Tibial artery (tissue), 4 donors: ENCODE measurements around the gene RUNX1.

ENCODE experiments used
- DNase-seq, 2 donors: peaks; one replicate each; pipeline ENCODE4 v3.0.0-alpha.2; 2019
- H3K27ac ChIP-seq, 2 donors: fragments of 200-600 bp; sonication (generic) in 1 of 2; 1 replicate in 1 of 2; 2 replicates in 1 of 2; pipeline ENCODE4 v1.5.1; 2018 to 2019; ENCODE audit warnings: mild to moderate bottlenecking in 1 of 2
- H3K27me3 ChIP-seq, 2 donors: fragments of 200-600 bp; sonication (generic) in 1 of 2; one replicate each; pipeline versions ENCODE4 v1.5.1 to v1.6.0; 2016 to 2019
- H3K36me3 ChIP-seq, 3 donors: fragments of 200-600 bp; sonication (generic) in 2 of 3; one replicate each; pipeline ENCODE4 v1.5.1; 2016 to 2019; ENCODE audit warnings: mild to moderate bottlenecking in 2 of 3
- H3K4me1 ChIP-seq, 4 donors: fragments of 200-600 bp; sonication (generic) in 2 of 4; 1 replicate in 3 of 4; 2 replicates in 1 of 4; pipeline ENCODE4 v1.5.1; 2016 to 2019
- H3K4me3 ChIP-seq, 2 donors: fragments of 200-600 bp; sonication (generic) in 1 of 2; 1 replicate in 1 of 2; 2 replicates in 1 of 2; pipeline ENCODE4 v1.5.1; 2018 to 2019; ENCODE audit warnings: mild to moderate bottlenecking in 2 of 2
- H3K9me3 ChIP-seq, 3 donors: fragments of 200-600 bp; sonication (generic) in 1 of 3; one replicate each; pipeline ENCODE4 v1.5.1; 2016 to 2019
- CTCF ChIP-seq, 2 experiments: fragments of 200-600 bp in 1 of 2; fragments of 450-650 bp in 1 of 2; IDR thresholded peaks; one replicate each; pipeline ENCODE4 v1.5.1; 2017 to 2019; ENCODE audit warnings: antibody characterized with exemption in 2 of 2, mild to moderate bottlenecking in 1 of 2, moderate library complexity in 1 of 2
- intact Hi-C: fragments of 100-400 bp; cut with DNase I; formaldehyde crosslinking; loops from one replicate; pipeline ENCODE4 v1.15.0; 2023; ENCODE audit warnings: low total_unique reads

RUNX1 gene

DNA sequence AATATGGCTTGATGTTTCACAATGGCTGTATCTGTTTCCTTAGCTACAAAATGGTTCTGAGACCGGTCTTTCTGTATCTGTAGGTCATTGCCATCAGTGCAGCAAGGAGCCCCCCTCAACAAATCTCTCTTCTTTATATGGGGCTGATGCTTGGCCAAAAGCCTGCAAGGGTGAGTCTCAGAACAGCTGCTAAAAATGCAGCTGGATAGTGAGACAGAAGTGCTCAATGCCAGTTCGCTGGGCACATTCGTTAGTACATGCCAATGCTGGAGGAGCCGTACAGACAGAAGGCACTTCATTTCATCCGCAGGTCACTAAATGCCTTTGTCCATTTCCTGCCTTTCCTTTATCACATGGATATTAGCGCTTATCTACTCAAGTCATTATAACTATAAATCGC, 67.3 kb downstream of the RUNX1 start:
- no peaks in the 10 kb centered on the region for H3K9me3 ChIP-seq
- H3K4me1 ChIP-seq: no peaks in the 10 kb centered on the region
- no peak overlapping the region for H3K27ac ChIP-seq
- no peak for TF ChIP-seq CTCF (IDR thresholded peaks at IDR 0.05)
- H3K4me3 ChIP-seq: no peak overlapping the region
- no peaks in the 10 kb centered on the region for H3K36me3 ChIP-seq
- no peak for DNase-seq
- intact Hi-C loops: no loop called here
- H3K27me3 ChIP-seq: peaks cover 0 to 3% of the 10 kb centered on the region in 2 donors

DNA sequence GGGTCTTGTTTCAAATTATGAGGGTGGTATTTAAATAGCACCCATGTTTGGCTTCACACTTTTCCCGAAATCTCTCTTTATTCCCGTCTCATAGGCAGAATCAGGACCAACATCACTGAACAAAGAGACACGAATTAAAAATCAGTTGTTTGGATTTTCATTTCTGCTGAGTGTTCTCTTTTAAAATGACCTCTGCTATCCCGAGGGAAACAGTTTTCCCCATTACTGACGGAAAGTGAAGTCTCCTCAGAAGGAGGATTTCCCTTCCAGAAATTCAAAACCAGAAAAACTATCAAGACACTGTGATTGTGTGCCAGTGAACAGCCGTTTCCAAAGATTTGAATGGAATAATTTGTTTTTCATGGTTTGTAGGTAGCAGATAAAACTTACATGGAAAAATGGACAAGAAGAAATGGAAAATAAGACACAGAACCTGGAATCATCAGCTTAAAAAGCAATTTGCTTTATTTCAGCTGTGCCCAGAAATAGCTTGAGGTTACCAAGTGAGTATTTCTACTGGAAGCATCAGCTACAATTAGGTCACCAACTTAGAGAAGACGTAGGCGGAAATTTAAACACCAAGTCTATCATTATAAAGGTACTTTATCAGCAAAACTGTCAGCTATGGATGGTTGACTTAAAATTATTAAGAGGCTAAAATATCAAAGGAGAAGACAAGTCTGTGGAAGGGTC, 68.5 kb downstream of the RUNX1 start:
- intact Hi-C loops: no loop called here
- Histone ChIP-seq H3K4me3 (no peak overlapping the region), H3K9me3 (no peaks in the 10 kb centered on the region), H3K27me3 (no peaks in the 10 kb centered on the region), H3K4me1 (no peaks in the 10 kb centered on the region), H3K27ac (no peak overlapping the region), H3K36me3 (no peaks in the 10 kb centered on the region)
- no peak for TF ChIP-seq CTCF (IDR thresholded peaks at IDR 0.05)
- DNase-seq: no peak

GRCh38 chr21:34979383-34979782, 69.7 kb downstream of the RUNX1 start:
- Histone ChIP-seq H3K9me3 (no peaks in the 10 kb centered on the region), H3K4me3 (no peak overlapping the region), H3K4me1 (no peaks in the 10 kb centered on the region), H3K36me3 (no peaks in the 10 kb centered on the region), H3K27me3 (no peaks in the 10 kb centered on the region), H3K27ac (no peak overlapping the region)
- TF ChIP-seq CTCF (IDR thresholded peaks at IDR 0.05): no peak
- no peak for DNase-seq
- intact Hi-C loops: no loop called here

DNA sequence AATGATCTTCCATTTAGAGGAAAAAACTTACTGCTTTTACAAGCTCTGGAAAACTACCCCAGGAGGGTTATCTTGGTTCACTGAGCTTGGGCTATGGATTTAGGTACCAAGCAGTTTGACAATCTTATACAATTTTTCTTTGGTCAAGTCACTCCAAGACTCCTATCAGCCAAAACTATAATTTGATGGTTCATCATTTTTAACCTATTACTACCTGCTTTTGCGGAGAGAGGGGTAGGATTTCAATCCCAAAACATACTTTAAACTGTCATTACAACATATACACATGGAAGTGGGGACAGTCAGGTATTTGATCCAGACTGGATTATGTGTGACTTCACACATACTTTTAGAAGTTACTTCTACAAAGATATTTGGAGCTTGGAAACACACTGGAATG, 71.8 kb downstream of the RUNX1 start:
- Histone ChIP-seq H3K27ac (no peak overlapping the region), H3K27me3 (no peaks in the 10 kb centered on the region), H3K4me1 (no peaks in the 10 kb centered on the region), H3K9me3 (no peaks in the 10 kb centered on the region), H3K4me3 (no peak overlapping the region), H3K36me3 (no peaks in the 10 kb centered on the region)
- DNase-seq: no peak
- TF ChIP-seq CTCF (IDR thresholded peaks at IDR 0.05): no peak
- intact Hi-C loops: no loop called here

GRCh38 chr21:34974162-34974981, 74.7 kb downstream of the RUNX1 start:
- Histone ChIP-seq H3K27me3 (no peaks in the 10 kb centered on the region), H3K4me3 (no peak overlapping the region), H3K36me3 (no peaks in the 10 kb centered on the region), H3K9me3 (no peaks in the 10 kb centered on the region), H3K4me1 (no peaks in the 10 kb centered on the region), H3K27ac (no peak overlapping the region)
- DNase-seq: no peak
- no peak for TF ChIP-seq CTCF (IDR thresholded peaks at IDR 0.05)
- intact Hi-C loops: no loop called here
